Gastrocnemius medialis (tissue), 4 donors: Measurements from ENCODE around the gene CD28. TPM values are rescaled to one million over a fixed set of nuclear protein-coding genes. Genes with fewer than 3 reads are reported as not detected.

Experiments used
- ATAC-seq, 2 donors: fragments of 150-250 bp; one replicate each; pipeline ENCODE4 v1.9.1; 2016
- DNase-seq, 2 donors: peaks; one replicate each; pipeline ENCODE4 v3.0.0-alpha.2; 2019
- H3K27ac ChIP-seq, 4 donors: fragments of 200-600 bp; sonication (generic); 1 replicate in 1 of 4; 2 replicates in 3 of 4; pipeline ENCODE4 v1.5.1; 2016 to 2018; ENCODE audit warnings: mild to moderate bottlenecking in 2 of 4, moderate library complexity in 1 of 4
- H3K27me3 ChIP-seq, 3 donors: fragments of 200-600 bp; sonication (generic) in 2 of 3; 1 replicate in 1 of 3; 2 replicates in 2 of 3; pipeline versions ENCODE4 v1.5.1 to v1.6.0; 2016 to 2019; ENCODE audit warnings: mild to moderate bottlenecking in 1 of 3, moderate library complexity in 1 of 3
- H3K36me3 ChIP-seq, 2 donors: fragments of 200-600 bp; sonication (generic) in 1 of 2; one replicate each; pipeline ENCODE4 v1.5.1; 2017 to 2018
- H3K4me1 ChIP-seq, 2 donors: fragments of 200-600 bp; sonication (generic) in 1 of 2; one replicate each; pipeline ENCODE4 v1.5.1; 2016 to 2017; ENCODE audit warnings: mild to moderate bottlenecking in 2 of 2
- H3K4me3 ChIP-seq, 4 donors: fragments of 200-600 bp; sonication (generic) in 3 of 4; 1 replicate in 1 of 4; 2 replicates in 3 of 4; pipeline ENCODE4 v1.5.1; 2016 to 2019; ENCODE audit warnings: mild to moderate bottlenecking in 2 of 4
- H3K9me3 ChIP-seq, 3 donors: fragments of 200-600 bp; sonication (generic) in 2 of 3; 1 replicate in 1 of 3; 2 replicates in 2 of 3; pipeline ENCODE4 v1.5.1; 2016 to 2019
- POLR2A ChIP-seq, 2 donors: fragments of 450-650 bp; IDR thresholded peaks; one replicate each; pipeline ENCODE4 v1.6.1; 2017; ENCODE audit warnings: antibody characterized with exemption in 2 of 2, mild to moderate bottlenecking in 2 of 2, moderate library complexity in 2 of 2
- in situ Hi-C, 4 donors: fragments of 200-750 bp; cut with MboI; loops; one replicate each; pipeline versions ENCODE4 v1.15.0 to v1.8.0; 2017; ENCODE audit warnings: low sequenced_read_pairs in 4 of 4
- intact Hi-C: fragments of 100-400 bp; cut with DNase I; formaldehyde crosslinking; loops from one replicate; pipeline ENCODE4 v1.15.1; 2023; ENCODE audit warnings: low total_unique reads
- total RNA-seq, 4 donors: library from RNA; depleted of rRNA; stranded (reverse); fragments of >200 nt; gene quantifications; one replicate each; pipeline versions ENCODE4 v1.1.0 to v1.2.3, GENCODE V29; 2016
- TF ChIP-seq, protein P1 (sequence below), 5 experiments: fragments of 450-650 bp in 3 of 5; fragments of 200-600 bp in 2 of 5; sonication (generic) in 2 of 5; IDR thresholded peaks in 4 of 5; conservative IDR thresholded peaks in 1 of 5; 1 replicate in 4 of 5; 2 replicates in 1 of 5; pipeline ENCODE4 v1.5.1; 2016 to 2019; ENCODE audit warnings: antibody characterized with exemption in 5 of 5, mild to moderate bottlenecking in 3 of 5, moderate library complexity in 3 of 5

Gene CD28
- total RNA-seq, 4 donors from 2014 or later: 0.07 to 0.31 (median 0.09) TPM; not detected in 1

DNA sequence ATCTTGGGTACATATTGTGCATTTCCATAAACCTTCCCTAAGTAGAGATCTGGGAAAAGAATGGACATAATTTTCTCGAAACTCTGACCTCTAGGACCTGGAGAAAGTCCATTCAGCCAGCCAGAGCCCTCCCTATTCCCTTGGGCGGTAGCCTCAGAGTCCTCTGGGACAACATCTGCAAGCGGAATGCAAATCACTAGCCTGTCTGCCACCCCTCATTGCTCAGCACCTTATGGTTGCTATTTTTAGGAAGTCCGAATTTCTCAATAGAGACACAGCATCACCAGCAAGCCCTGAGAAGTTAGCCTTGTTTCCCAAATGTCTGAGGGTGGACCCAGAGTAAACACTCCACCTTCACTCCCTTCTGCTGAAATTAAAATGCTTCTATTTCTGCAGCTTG lies 17.6 kb upstream of the CD28 start:
- no peaks in the 10 kb centered on the region for H3K27me3 ChIP-seq
- peak overlapping the region; percentile 7 to 72 (median 67) for H3K27ac ChIP-seq
- TF ChIP-seq, protein P1, sequence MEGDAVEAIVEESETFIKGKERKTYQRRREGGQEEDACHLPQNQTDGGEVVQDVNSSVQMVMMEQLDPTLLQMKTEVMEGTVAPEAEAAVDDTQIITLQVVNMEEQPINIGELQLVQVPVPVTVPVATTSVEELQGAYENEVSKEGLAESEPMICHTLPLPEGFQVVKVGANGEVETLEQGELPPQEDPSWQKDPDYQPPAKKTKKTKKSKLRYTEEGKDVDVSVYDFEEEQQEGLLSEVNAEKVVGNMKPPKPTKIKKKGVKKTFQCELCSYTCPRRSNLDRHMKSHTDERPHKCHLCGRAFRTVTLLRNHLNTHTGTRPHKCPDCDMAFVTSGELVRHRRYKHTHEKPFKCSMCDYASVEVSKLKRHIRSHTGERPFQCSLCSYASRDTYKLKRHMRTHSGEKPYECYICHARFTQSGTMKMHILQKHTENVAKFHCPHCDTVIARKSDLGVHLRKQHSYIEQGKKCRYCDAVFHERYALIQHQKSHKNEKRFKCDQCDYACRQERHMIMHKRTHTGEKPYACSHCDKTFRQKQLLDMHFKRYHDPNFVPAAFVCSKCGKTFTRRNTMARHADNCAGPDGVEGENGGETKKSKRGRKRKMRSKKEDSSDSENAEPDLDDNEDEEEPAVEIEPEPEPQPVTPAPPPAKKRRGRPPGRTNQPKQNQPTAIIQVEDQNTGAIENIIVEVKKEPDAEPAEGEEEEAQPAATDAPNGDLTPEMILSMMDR (IDR thresholded peaks at IDR 0.05 in 4 of 5, conservative IDR thresholded peaks at IDR 0.05 in 1 of 5): no peak
- no peak for TF ChIP-seq POLR2A (IDR thresholded peaks at IDR 0.05)
- in situ Hi-C loops: no loop called here
- no peak overlapping the region for H3K4me3 ChIP-seq
- intact Hi-C loops: no loop called here
- no peaks in the 10 kb centered on the region for H3K9me3 ChIP-seq
- ATAC-seq (peak; percentile 81 to 84), DNase-seq (peak; percentile 57 to 78)
- H3K36me3 ChIP-seq: no peaks in the 10 kb centered on the region
- H3K4me1 ChIP-seq: peaks cover 50 to 70% of the 10 kb centered on the region in 2 donors

DNA sequence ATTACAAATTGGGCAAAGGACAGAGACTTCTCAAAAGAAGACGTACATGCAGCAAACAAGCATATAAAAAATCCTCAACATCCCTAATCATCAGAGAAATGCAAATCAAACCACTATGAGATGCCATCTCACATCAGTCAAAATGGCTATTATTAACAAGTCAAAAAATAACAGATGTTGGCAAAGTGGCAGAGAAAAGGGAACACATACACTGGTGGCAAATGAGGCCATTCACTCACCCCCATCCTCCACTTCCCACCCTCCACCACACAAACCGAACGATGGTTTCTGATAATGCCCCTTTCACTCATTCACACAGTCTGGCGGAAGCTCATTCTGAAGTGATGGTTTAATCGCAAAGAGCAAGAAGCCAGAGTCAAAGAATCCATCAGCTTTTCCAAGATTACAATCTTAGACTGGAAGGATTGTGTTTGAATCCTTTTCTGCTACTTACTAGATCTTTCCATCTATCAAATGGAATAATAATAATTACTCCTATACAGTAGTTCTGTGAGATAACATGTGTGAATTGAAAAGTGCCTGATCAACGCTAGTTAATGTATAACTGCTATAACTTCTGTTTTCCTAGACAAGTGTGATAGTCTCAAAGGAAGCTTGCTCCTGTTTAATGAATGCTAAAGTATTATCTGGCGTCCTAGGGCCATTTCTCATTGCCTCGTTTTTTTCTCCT lies 16.9 kb upstream of the CD28 start:
- DNase-seq (no peak), ATAC-seq (no peak)
- intact Hi-C loops (no loop called here), in situ Hi-C loops (no loop called here)
- Histone ChIP-seq H3K9me3 (no peaks in the 10 kb centered on the region), H3K36me3 (no peaks in the 10 kb centered on the region), H3K27me3 (no peaks in the 10 kb centered on the region), H3K4me1 (peaks cover 42 to 62% of the 10 kb centered on the region in 2 donors), H3K27ac (peak overlapping the region; percentile 6 to 72 (median 67)), H3K4me3 (no peak overlapping the region)
- TF ChIP-seq, protein P1 (IDR thresholded peaks at IDR 0.05 in 4 of 5, conservative IDR thresholded peaks at IDR 0.05 in 1 of 5): no peak
- no peak for TF ChIP-seq POLR2A (IDR thresholded peaks at IDR 0.05)

DNA sequence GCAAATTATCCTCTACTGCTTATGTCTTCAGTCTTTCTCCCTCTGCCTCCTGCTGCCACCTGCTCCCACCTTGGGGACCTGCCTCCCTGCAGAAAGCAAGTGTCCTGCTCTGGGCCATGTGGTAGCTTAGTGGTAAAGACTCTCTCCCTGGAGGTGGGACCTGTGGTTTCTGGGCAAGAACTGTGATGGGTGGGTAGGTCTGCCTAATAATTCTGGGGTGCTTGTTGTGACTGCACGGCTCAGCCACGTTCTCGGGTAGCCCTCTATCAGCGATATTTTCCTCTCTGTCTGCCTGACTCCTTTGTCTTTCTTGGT lies 16.4 kb upstream of the CD28 start:
- H3K9me3 ChIP-seq: no peaks in the 10 kb centered on the region
- H3K4me3 ChIP-seq: no peak overlapping the region
- in situ Hi-C loops: no loop called here
- no peaks in the 10 kb centered on the region for H3K27me3 ChIP-seq
- intact Hi-C loops: no loop called here
- ATAC-seq: no peak
- TF ChIP-seq, protein P1 (IDR thresholded peaks at IDR 0.05 in 4 of 5, conservative IDR thresholded peaks at IDR 0.05 in 1 of 5): no peak
- no peak for TF ChIP-seq POLR2A (IDR thresholded peaks at IDR 0.05)
- H3K4me1 ChIP-seq: peaks cover 38 to 57% of the 10 kb centered on the region in 2 donors
- DNase-seq: no peak
- peak overlapping the region; percentile 6 to 72 (median 67) for H3K27ac ChIP-seq
- H3K36me3 ChIP-seq: no peaks in the 10 kb centered on the region

DNA sequence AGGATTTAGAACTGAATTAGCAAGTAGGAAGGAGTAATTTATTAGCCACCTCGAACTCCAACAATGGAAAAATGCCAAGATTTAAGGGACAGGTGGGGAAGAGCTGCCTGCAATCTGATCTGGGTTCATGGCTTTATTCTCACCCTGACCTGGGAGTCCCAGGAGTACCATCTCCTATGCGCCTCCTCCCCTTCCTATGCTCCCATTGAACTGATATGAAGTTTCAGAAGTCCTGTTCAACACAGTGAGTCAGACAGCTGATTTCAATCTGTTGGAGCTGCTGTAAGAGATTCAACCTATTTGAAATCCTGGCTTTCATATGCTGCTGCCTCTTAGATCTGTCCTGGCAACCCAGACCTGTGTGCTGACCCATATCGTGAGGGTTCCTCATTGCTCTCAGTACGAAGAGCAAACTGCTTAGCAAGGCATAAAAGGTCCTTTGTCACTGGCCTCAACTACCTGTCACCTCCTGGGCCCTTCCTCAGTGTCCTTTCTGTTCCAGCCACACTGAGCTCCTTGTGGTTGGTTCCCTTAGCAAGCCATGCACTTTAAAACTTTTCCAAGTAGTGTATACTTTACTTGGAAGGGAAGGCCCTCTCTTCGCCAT lies 15.9 kb upstream of the CD28 start:
- H3K4me1 ChIP-seq: peaks cover 33 to 53% of the 10 kb centered on the region in 2 donors
- intact Hi-C loops: no loop called here
- in situ Hi-C loops: no loop called here
- no peak overlapping the region for H3K4me3 ChIP-seq
- H3K9me3 ChIP-seq: no peaks in the 10 kb centered on the region
- TF ChIP-seq, protein P1 (IDR thresholded peaks at IDR 0.05 in 4 of 5, conservative IDR thresholded peaks at IDR 0.05 in 1 of 5): no peak
- no peak for TF ChIP-seq POLR2A (IDR thresholded peaks at IDR 0.05)
- H3K27me3 ChIP-seq: no peaks in the 10 kb centered on the region
- no peaks in the 10 kb centered on the region for H3K36me3 ChIP-seq
- H3K27ac ChIP-seq: peak overlapping the region; percentile 6 to 72 (median 67)
- DNase-seq (no peak), ATAC-seq (peak; percentile 63 to 67)
